ENCODE measurements around the gene PLEKHA5. TPM values are rescaled to one million over a fixed set of nuclear protein-coding genes. Genes with fewer than 3 reads are reported as not detected.

Gene PLEKHA5
- total and polyA plus RNA-seq, 4 donors: 4.9 to 88.5 (median 20.9) TPM

GRCh38 chr12:19410211-19410610, 280.7 kb downstream of the PLEKHA5 start:
- Histone ChIP-seq H3K4me3 (no peak overlapping the region), H3K36me3 (ENCODE audit: control insufficient read depth in 4 of 4, insufficient read depth in 4 of 4, low read length in 4 of 4) (no peaks in the 10 kb centered on the region), H3K4me1 (ENCODE audit: control insufficient read depth in 5 of 5, insufficient read depth in 5 of 5, low read length in 5 of 5) (peaks cover 0 to 13% (median 7%) of the 10 kb centered on the region in 5 donors), H3K27ac (ENCODE audit: low read depth in 1 of 2, low read length in 1 of 2) (no peak overlapping the region), H3K27me3 (ENCODE audit: control insufficient read depth in 3 of 3, insufficient read depth in 3 of 3, low read length in 2 of 3) (no peaks in the 10 kb centered on the region), H3K9ac (ENCODE audit: insufficient read depth in 1 of 2, low read length in 2 of 2) (no peak overlapping the region), H3K9me3 (ENCODE audit: control insufficient read depth in 4 of 4, insufficient read depth in 3 of 4, low read length in 3 of 4) (no peaks in the 10 kb centered on the region)
- 48 to 70% methylated on average over 6 of the region's 6 CpGs for WGBS, 2 donors
- DNase-seq: no peak
- no peak for ATAC-seq (ENCODE audit: insufficient read depth, low FRiP score)
- no peak for TF ChIP-seq CTCF (IDR thresholded peaks at IDR 0.05; ENCODE audit: control extremely low read depth, extremely low read depth)

- WGBS, 2 donors: 47 to 68% methylated on average over 7 of the region's 7 CpGs
- no peak for TF ChIP-seq CTCF (IDR thresholded peaks at IDR 0.05; ENCODE audit: control extremely low read depth, extremely low read depth)
- H3K9me3 ChIP-seq (ENCODE audit: control insufficient read depth in 4 of 4, insufficient read depth in 3 of 4, low read length in 3 of 4): no peaks in the 10 kb centered on the region
- H3K4me1 ChIP-seq (ENCODE audit: control insufficient read depth in 5 of 5, insufficient read depth in 5 of 5, low read length in 5 of 5): peaks cover 0 to 13% (median 7%) of the 10 kb centered on the region in 5 donors
- DNase-seq (peak in 2 of 3 donors; percentile 14 to 30), ATAC-seq (ENCODE audit: insufficient read depth, low FRiP score) (no peak)
- H3K36me3 ChIP-seq (ENCODE audit: control insufficient read depth in 4 of 4, insufficient read depth in 4 of 4, low read length in 4 of 4): no peaks in the 10 kb centered on the region
- no peak overlapping the region for H3K9ac ChIP-seq (ENCODE audit: insufficient read depth in 1 of 2, low read length in 2 of 2)
- no peak overlapping the region for H3K4me3 ChIP-seq
- H3K27me3 ChIP-seq (ENCODE audit: control insufficient read depth in 3 of 3, insufficient read depth in 3 of 3, low read length in 2 of 3): no peaks in the 10 kb centered on the region
- no peak overlapping the region for H3K27ac ChIP-seq (ENCODE audit: low read depth in 1 of 2, low read length in 1 of 2)
These were observed 281.2 kb downstream of the PLEKHA5 start for GRCh38 chr12:19410629-19411185.

GRCh38 chr12:19411234-19412204, 282.0 kb downstream of the PLEKHA5 start:
- H3K9ac ChIP-seq (ENCODE audit: insufficient read depth in 1 of 2, low read length in 2 of 2): no peak overlapping the region
- no peak overlapping the region for H3K27ac ChIP-seq (ENCODE audit: low read depth in 1 of 2, low read length in 1 of 2)
- ATAC-seq (ENCODE audit: insufficient read depth, low FRiP score): no peak
- TF ChIP-seq CTCF (IDR thresholded peaks at IDR 0.05; ENCODE audit: control extremely low read depth, extremely low read depth): no peak
- peaks cover 0 to 13% (median 7%) of the 10 kb centered on the region in 5 donors for H3K4me1 ChIP-seq (ENCODE audit: control insufficient read depth in 5 of 5, insufficient read depth in 5 of 5, low read length in 5 of 5)
- H3K27me3 ChIP-seq (ENCODE audit: control insufficient read depth in 3 of 3, insufficient read depth in 3 of 3, low read length in 2 of 3): no peaks in the 10 kb centered on the region
- H3K4me3 ChIP-seq: no peak overlapping the region
- DNase-seq: no peak
- no peaks in the 10 kb centered on the region for H3K36me3 ChIP-seq (ENCODE audit: control insufficient read depth in 4 of 4, insufficient read depth in 4 of 4, low read length in 4 of 4)
- 87 to 92% methylated on average over 10 of the region's 10 CpGs for WGBS, 2 donors
- no peaks in the 10 kb centered on the region for H3K9me3 ChIP-seq (ENCODE audit: control insufficient read depth in 4 of 4, insufficient read depth in 3 of 4, low read length in 3 of 4)

All from lung (tissue), 12 donors.